ENCODE data around the gene EBLN2.

EBLN2 gene

GRCh38 chr3:73107676-73108187 is 46.3 kb downstream of the EBLN2 start:
- DNase-seq (ENCODE audit: low read depth) = no peak

GRCh38 chr3:73108750-73109149 is 47.3 kb downstream of the EBLN2 start:
- DNase-seq (ENCODE audit: low read depth) = no peak

GRCh38 chr3:73110530-73110929 is 49.1 kb downstream of the EBLN2 start:
- DNase-seq (ENCODE audit: low read depth) = no peak

All from fibroblast of gingiva (primary cell).